Glomerular visceral epithelial cell (primary cell): ENCODE measurements around the gene EMC10.
"Not testable (repeated sequence)": the region's sequence is repeated elsewhere in the genome, so short reads cannot be mapped to it uniquely, and the experiment has no call there.

Source experiments
- DNase-seq: peaks from one replicate; pipeline ENCODE4 v3.0.0-alpha.2; 2016; ENCODE audit errors: extremely low spot score

Gene EMC10

DNA sequence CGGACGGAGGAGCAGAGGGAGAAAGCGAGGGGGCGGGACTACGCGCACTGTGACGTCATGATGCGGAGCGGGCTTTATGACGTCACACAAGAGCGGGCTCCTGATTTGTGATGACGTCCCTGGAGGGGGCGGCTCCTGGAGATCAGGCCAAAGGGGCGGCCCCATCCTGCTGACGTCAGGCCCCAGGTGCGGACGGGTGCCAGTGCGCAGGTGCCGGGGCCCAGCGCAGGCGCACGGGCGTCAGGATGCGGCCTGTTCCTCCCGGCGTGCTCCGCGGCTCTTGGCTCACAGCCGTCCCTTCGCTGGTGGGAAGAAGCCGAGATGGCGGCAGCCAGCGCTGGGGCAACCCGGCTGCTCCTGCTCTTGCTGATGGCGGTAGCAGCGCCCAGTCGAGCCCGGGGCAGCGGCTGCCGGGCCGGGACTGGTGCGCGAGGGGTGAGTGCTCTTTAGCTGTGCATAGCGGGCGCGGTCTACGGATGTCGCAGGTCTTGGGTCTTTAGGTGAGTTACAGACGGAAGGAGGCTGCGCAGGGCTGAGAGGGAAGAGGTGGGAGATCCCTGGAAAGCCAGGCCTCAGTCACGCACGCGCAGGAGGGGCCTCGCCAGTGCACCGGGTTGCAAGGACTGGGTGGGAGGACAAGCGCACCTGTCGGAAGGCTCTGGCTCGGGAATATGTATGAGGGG is at the start of gene EMC10, which contains the start of gene GARIN5A:
Gene EMC10, plus strand, starts transcription at position 284 of the 683 bp plus-strand sequence. Its CDS starts 38 bp downstream, at position 322.
Gene GARIN5A, minus strand, starts transcription at position 625 of the 683 bp plus-strand sequence. Its CDS starts 460 bp downstream, at position 165.
- DNase-seq = peak; percentile 95

DNA sequence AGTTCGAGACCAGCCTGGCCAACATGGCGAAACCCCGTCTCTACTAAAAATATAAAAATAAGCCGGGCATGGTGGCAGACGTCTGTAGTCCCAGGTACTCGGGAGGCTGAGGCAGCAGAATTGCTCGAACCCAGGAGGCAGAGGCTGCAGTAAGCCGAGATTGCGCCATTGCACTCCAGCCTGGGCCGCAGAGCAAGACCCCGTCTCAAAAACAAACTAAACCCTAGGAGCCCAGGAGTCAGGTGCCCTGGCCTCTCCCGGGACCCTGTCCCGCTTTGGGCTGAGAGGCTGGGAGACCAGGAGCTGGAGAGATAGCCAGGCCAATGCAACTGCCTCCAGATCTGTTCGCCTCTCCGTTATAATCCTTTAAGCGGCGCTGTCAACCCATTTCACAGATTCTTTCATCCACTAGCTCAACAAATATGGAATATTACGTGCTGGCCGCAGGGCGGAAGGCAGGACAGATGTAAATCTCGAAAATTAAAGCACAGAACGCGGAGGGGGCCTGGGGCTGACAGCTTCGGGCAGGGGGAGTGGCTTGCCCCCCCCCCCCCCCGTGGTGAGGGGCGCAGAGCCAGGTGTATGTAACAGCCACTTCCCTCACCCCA is 48.9 kb upstream of the EMC10 start:
- no peak for DNase-seq

DNA sequence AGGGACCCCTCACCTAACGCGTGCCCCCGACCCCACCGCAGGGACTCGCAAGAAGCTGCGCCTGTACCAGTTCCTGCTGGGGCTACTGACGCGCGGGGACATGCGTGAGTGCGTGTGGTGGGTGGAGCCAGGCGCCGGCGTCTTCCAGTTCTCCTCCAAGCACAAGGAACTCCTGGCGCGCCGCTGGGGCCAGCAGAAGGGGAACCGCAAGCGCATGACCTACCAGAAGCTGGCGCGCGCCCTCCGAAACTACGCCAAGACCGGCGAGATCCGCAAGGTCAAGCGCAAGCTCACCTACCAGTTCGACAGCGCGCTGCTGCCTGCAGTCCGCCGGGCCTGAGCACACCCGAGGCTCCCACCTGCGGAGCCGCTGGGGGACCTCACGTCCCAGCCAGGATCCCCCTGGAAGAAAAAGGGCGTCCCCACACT is 48.3 kb upstream of the EMC10 start:
- peak; percentile 71 for DNase-seq

DNA sequence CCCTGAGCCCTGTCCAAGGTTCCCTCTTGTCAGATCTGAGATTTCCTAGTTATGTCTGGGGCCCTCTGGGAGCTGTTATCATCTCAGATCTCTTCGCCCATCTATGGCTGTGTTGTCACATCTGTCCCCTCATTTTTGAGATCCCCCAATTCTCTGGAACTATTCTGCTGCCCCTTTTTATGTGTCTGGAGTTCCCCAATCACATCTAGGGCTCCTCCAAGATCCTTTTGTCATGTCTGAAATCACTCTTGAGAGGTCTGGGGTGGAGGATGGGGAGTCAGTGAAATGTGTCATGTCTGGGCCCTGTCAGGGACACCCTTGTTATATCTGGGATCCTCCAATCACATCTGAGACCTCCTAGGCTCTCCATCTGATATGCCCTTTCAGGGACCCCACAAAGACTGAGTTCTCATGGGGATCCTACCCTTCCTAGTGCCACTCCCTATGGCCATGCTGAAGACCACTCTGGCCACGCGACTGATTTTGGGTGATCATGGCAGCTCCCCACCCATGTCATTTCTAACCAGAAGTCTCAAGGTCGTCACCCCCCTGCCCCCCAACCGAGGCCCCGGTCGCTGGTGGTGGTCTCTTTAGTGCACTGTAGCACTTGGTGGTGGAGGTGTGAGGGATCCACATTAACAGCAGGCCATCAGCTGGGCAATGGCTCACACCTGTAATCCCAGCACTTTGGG is 47.4 kb upstream of the EMC10 start:
- no peak for DNase-seq

DNA sequence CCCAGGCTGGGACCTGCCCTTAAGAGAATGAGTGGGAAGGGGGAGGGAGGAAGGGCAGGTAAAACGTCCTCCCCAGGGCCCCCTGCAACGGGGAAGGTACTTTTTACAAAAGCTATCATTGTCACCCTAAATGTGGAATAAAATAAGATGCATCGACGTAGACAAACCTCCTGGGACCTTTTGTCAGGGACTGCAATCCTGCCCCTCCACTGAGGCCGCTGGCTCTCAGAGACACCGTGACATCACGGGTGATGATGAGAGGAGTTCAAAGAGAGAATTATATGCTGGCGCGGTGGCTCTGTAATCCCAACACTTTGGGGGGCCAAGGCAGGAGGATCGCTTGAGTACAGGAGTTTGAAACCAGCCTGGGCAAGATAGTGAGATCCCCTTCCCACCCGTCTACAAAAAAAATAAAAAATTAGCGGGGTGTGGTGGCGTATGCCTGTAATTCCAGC is 45.4 kb upstream of the EMC10 start:
- no peak for DNase-seq

DNA sequence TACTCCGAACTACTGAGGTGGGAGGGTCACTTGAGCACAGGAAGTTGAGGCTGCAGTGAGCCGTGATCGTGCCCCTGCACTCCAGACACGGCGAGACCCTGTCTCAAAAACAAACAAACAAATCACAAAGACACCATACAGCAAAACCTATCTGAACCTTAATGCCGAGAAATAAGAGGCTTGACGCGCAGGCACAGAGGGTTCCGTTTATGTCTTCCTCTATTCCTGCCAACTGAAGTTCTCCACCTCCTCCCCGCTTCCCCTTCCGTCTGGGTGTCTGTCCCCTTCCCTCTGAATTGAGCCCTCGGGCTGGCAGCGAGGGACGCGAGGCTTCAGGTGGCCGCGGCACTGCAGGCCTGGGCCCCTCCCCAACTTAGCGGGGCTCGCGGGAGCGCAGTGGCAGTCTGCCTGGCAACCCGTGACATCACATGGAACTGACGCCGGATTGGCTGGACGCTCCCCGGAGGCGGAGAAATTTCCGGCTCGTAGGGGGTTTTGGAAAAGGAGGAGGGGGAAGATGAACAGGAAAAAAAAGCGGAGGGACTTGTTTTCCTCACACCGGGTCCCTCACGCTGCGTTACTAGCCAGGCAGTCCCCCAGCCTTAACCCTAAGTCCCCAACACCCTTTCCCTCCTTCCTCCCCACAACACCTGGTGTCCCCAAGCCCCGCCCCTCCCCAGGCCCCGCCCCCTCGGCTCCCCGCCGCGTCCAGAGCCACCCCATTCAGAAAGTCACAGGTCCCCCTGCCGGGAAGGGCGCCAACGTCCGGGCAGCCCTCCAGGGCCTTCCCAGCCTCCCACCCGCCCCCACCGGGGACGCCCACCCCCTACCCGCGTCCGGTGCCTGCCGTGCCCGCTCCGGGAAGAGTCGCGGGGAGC is 44.7 kb upstream of the EMC10 start:
- peak; percentile 81 for DNase-seq

DNA sequence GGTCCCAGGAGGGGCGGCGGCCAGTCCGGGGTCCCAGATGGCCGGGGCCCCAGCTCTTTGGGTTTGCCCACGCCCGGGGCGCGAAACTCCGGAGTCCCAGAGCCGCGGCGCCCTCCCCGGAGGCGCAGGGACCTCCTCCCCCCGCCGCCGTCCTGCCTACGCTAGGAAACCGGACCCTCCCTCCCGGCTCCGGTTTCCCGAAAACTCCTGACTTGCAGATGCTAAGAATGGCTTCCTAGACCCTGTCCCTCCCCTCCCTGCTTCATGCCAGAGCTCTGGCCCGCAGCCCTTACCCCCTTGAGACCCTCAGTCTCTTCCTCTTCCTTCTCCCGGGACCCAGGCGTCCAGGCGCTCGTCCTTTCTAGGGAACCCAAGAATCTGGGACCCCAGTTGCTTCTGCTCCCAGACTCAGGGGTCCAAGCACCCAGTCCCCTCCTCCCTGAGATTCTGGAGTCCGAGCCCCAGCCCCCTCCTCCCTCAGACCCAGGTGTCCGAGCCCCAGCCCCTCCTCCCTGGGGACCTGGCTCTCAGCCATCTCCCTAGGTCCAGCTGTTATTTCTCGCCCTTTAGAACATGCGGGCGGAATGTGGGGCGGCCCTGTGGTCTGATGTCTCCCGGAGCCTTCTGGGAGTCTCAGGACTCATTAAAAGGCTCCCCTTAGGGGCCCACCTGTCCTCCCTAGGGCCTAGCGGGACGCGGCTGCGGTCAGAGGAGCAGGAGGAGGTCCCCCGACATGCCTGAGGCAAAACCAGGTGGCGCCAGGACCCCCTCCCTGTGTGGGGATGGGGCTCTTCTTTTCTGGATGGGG is 43.9 kb upstream of the EMC10 start, which contains the start of gene MYBPC2:
Gene MYBPC2, plus strand, starts transcription at position 672 of the 808 bp plus-strand sequence. Its CDS starts 62 bp downstream, at position 734.
- DNase-seq = peak; percentile 56

DNA sequence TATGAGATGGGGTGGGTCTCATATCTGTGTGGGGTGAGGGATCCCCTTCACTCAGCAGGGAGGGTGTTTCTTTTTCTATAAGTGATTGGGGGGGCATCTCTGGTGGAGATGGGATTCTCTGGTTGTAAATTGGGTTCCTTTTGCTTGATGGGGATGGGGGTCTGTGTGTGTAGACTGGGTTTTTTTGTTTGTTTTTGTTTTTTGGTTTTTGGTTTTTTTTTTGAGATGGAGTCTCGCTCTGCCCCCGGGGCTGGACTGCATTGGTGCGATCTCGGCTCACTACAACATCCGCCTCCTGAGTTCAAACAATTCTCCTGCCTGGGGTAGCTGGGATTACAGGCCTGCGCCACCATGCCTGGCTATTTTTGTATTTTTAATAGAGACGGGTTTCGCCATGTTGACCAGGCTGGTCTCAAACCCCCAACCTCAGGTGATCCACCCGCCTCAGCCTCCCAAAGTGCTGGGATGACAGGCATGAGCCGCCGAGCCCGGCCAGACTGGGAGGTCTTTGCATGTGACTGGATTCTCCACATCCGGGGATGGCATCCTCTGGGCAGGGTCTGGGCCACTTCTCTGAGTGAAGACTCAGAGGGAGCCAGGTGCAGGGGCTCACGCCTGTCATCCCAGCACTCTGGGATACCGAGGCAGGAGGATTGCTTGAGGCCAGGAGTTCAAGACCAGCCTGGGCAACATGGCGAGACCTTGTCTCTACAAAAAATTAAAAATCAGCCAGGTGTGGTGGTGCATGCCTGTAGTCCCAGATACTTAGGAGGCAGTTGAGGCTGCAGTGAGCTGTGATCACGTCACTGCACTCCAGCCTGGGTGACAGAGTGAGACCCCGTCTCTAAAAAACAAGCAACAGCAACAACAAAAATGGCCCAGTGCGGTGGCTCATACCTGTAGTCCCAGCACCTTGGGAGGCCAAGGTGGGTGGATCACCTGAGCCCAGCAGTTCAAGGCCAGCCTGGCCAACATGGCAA is 42.8 kb upstream of the EMC10 start:
- no peak for DNase-seq

DNA sequence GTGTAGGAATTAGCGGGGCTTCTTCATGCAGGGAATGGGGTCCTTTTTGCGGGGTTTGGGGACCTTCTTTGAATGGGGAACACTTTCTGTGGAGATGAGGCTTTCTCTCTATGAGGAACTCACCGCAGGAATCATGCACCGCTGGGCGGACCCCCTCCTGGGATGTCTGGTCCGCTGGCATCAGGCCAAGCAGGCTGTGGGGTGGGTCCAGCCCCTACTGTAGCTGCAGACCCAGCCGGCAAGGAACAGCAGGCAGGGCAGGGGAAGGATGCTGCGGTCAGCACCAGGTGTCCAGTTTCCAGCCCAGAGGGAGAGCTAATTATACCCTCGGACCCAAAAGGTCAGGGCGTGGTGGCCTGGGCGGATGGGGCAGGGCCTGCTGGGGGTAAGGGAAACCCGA is 41.8 kb upstream of the EMC10 start:
- DNase-seq = peak; percentile 47

DNA sequence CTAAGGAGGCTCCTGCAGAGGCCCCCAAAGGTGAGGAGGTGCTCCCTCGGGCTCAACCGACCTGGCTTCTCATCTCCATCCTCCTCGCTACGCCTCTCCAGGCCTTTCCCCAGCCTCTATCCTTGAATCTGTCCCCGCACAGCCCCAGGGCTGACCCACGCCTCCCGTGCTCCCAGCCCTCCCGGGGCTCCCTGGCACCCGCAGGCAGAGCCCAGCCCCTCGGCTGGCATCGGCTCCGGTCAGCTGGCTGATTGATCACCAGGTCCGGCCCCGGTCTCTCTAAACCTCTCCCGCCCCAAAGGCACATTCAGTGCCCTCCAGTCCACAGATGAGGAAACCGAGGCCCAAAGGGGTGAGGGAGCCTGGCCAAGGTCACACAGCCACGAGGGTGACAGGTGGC is 41.1 kb upstream of the EMC10 start:
- no peak for DNase-seq

DNA sequence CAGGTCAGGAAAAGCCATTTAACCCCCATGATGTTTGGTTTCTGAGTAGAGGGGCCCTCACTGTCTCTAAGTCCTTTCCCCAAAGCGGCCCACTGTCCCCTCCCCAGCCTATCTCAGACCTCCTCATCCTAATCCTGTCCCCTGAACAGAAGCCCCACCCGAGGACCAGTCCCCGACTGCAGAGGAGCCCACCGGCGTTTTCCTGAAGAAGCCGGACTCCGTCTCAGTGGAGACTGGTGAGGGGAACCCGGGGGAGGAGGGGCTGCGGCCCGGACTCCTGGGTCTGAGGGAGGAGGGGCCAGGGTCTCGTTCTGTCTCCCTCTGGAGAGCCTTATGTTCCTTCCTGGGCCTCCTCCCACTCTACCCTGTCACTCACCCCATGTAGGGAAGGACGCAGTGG is 40.7 kb upstream of the EMC10 start:
- no peak for DNase-seq

DNA sequence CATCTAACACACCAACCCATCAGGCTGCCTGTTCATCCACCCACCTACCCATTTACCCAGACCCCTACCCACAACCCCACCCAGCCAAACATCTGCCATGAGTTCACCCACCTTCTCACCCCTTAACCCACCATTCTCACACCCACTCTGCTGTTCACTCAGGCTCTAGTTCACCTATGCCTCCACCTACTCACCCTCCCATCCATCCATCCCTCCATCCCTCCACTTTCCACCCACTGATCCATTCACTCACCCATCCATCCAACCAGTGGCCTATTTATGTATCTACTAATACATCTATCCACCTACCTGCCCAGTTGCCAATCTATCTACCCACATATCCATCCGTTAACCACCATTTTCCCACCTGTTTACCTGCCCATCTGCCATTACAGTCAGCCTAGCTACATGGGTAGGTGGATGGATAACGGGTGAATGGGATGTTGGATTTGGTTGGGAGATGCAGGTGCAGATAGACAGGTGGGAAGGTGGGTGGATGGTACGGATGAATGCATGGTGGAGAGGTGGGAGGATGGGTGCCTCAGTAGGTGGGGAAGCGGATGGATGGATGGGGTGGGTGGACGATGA is 38.4 kb upstream of the EMC10 start:
- no peak for DNase-seq

DNA sequence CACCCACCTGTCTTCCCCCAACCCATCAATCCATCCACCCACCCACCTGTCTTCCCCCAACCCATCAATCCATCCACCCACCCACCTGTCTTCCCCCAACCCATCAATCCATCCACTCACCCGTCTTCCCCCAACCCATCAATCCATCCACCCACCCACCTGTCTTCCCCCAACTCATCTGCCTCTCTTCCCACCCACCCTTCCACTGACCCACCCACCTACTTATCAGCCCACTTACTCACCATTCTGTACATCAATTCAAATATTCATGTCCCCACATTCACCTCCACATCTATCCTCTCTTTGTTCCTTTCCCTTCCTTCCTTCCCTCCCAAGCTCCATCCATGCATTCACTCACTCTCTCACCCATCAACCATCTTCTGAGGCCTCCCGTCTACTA is 37.2 kb upstream of the EMC10 start:
- DNase-seq = not testable (repeated sequence)

DNA sequence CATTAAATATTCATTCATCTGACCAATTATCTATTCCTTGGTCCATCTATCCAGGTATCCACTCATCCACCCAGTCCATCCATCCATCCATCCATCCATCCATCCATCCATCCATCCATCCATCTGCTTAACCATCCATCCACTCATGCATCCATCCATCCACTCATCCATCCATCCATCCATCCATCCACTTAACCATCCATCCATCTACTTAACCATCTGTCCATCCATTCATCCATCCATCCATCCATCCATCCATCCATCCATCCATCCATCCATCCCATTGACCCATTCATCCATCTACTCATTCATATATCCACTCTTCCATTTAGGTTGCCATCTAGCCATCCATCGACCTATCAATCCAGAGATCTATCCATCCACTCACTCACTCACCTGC is 32.2 kb upstream of the EMC10 start:
- no peak for DNase-seq

DNA sequence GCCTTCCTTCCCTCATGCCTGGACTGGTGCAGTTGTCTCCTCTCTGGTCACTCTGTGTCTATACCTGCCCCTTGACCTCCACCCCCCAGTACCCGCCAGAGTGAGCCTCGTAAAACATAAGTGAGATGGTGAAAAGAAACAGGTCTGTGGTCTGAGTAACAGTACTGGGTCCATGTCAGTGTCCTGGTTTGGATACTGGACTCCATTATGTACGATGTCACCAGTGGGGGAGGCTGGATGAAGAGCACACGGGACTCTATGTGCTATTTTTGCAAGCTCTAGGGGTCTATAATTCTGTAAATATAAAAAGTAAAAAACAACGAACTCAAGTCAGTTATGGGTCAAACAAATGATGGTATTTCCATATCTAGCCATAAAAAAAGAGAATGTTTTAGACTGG is 29.3 kb upstream of the EMC10 start:
- DNase-seq = no peak

DNA sequence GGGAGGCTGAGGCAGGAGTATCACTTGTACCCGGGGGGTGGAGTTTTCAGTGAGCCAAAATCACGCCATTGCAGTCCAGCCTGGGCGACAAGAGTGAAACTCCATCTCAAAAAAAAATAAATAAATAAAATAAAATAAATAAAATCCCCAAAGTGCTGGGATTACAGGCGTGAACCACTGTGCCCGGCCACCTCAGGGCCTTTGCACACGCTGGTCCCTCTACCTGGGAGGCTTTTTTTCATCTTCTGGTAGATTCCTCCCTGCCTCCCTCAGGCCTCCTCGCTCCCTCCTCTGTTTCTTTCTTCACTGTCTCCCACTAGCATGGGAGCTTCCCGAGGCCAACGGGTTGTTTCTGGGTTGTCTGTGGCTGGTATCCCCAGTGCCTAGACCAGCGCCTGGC is 28.6 kb upstream of the EMC10 start:
- DNase-seq = no peak

DNA sequence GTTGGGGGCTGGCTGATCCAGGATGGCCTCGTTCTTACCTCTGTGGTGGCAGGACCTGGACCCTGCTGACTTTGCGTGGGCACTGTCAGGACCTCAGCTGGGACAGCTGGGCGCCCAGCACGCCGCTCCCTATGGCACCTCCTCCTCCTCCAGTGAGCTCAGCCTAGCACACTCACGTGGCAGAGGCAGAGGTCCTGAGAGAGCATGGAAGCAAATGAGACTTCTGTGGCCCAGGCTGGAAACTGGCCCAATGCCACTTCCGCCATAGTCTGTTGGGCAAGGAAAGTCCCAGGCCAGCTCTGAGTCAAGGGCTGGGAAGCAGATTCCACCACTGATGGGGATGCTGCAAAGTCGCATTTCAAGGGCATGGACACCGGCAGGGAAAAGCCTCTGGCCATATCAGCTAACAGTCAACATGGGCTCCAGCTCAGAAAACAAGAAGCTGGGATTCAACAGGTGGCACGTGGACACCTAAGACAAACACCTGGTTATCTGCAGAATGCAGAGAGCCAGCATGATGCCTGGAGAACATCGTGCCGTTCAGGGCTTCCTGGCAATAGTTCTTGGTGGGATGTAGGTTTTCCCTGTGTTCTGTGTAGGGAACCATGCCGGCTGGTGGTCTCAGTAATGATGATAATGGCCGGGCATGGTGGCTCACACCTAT is 26.9 kb upstream of the EMC10 start:
- peak; percentile 52 for DNase-seq

DNA sequence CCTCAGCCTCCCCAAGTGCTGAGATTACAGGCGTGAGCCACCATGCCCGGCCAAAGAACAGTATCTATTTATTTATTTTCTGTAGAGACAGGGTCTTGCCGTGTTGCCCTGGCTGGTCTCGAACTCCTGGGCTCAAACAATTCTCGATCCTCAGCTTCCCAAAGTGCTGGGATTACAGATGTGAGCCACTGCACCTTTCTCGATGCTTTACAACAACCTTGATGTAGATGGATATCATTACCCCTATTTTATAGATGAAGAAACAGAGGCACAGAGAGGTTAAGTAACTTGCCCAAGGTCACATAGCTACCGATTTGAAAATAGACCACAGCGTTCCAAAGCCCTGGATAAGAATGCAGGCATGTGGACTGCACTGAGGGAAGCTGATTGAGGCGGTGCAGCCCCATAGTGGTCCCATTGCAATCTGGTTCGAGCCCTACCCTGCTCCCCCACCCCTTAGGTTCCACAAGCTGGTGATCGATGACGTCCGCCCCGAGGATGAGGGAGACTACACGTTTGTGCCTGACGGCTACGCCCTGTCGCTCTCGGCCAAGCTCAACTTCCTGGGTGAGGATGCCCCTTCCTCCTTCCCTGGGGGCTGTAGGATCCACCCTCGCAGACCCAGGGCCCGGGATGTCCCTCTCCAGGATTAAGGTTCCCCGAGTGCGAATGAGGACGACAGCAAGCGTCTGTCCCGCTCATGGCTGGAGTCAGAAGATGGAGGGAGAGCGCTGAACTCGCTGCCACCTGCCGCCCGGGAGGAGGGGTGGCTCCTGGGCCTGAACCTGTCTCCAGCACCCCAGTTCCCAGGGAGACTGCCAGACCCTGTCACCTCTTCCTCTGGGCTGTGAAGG is 25.7 kb upstream of the EMC10 start:
- DNase-seq = no peak
